ENCODE measurements around the gene POLR2M. TPM values are rescaled to one million over a fixed set of nuclear protein-coding genes. Genes with fewer than 3 reads are reported as not detected.

POLR2M gene
- total and polyA plus RNA-seq, 2 donors (not counting 1 experiment from before 2014, with no cell fraction given): 17.0 to 67.4 TPM

GRCh38 chr15:57746786-57747185, 40.3 kb downstream of the POLR2M start:
- DNase-seq: no peak
- Mint-ChIP-seq H3K27me3 (peaks cover 3% of the 10 kb centered on the region), H3K27ac (no peak overlapping the region), H3K4me3 (no peak overlapping the region), H3K4me1 (no peaks in the 10 kb centered on the region), H3K9me3 (ENCODE audit: insufficient read depth) (no peaks in the 10 kb centered on the region)
- H3K4me2 ChIP-seq (replicated peaks; ENCODE audit: low read depth, low read length, poor library complexity, severe bottlenecking): peak overlapping the region; percentile 33
- intact Hi-C loops (cut with micrococcal nuclease): no loop called here
- no peak for TF ChIP-seq EZH2 (IDR thresholded peaks at IDR 0.05; ENCODE audit: borderline replicate concordance, insufficient read depth, low read depth, low read length, poor library complexity, severe bottlenecking)
- TF ChIP-seq CTCF (IDR thresholded peaks at IDR 0.05): no peak
- POLR2A ChIA-PET: no interaction called here
- ATAC-seq (ENCODE audit: low read depth): no peak
- no peaks in the 10 kb centered on the region for H3K79me2 ChIP-seq (ENCODE audit: control insufficient read depth, insufficient read depth, low read length)
- 94% methylated on average over 4 of the region's 9 CpGs for WGBS (ENCODE audit: insufficient coverage)
- no peaks in the 10 kb centered on the region for H3K36me3 ChIP-seq (replicated peaks in 1 of 2; ENCODE audit: control extremely low read depth in 1 of 2, control insufficient read depth in 1 of 2, extremely low read depth in 1 of 2, insufficient read depth in 2 of 2, low read length in 1 of 2)
- no peak overlapping the region for H3K27ac ChIP-seq (ENCODE audit: low read length in 2 of 2)
- H3K27me3 ChIP-seq (replicated peaks in 1 of 4; ENCODE audit: control extremely low read depth in 1 of 4, control insufficient read depth in 3 of 4, insufficient read depth in 4 of 4, low read length in 3 of 4): peaks cover 0 to 4% (median 0%) of the 10 kb centered on the region in 4 experiments
- CTCF ChIA-PET: interaction anchor here (0.6 to 0.9 kb wide), 2 partner anchors 14 to 1098 kb away, joined by 3 read pairs; no protein-coding TSS in a partner anchor
- no peak overlapping the region for H2AFZ ChIP-seq (ENCODE audit: insufficient read depth, low read depth, low read length, poor library complexity, severe bottlenecking)
- no peak overlapping the region for H3K9ac ChIP-seq (ENCODE audit: low read length)
- no peak overlapping the region for H3K4me3 ChIP-seq (ENCODE audit: control extremely low read depth in 1 of 5, extremely low read depth in 1 of 5, insufficient read depth in 1 of 5, low read depth in 2 of 5, low read length in 4 of 5)
- H3K4me1 ChIP-seq (ENCODE audit: control insufficient read depth in 2 of 2, insufficient read depth in 2 of 2, low read length in 2 of 2): no peaks in the 10 kb centered on the region
- H3K9me3 ChIP-seq (ENCODE audit: control extremely low read depth in 1 of 3, control insufficient read depth in 2 of 3, insufficient read depth in 1 of 3, low read length in 2 of 3): no peaks in the 10 kb centered on the region
- H4K20me1 ChIP-seq (ENCODE audit: control insufficient read depth, insufficient read depth, low read length, poor library complexity, severe bottlenecking): no peaks in the 10 kb centered on the region

- intact Hi-C loops (cut with micrococcal nuclease): no loop called here
- Histone ChIP-seq H3K4me1 (ENCODE audit: control insufficient read depth in 2 of 2, insufficient read depth in 2 of 2, low read length in 2 of 2) (no peaks in the 10 kb centered on the region), H3K4me2 (replicated peaks; ENCODE audit: low read depth, low read length, poor library complexity, severe bottlenecking) (peak overlapping the region; percentile 33), H3K9ac (ENCODE audit: low read length) (no peak overlapping the region), H3K9me3 (ENCODE audit: control extremely low read depth in 1 of 3, control insufficient read depth in 2 of 3, insufficient read depth in 1 of 3, low read length in 2 of 3) (no peaks in the 10 kb centered on the region), H3K27me3 (replicated peaks in 1 of 4; ENCODE audit: control extremely low read depth in 1 of 4, control insufficient read depth in 3 of 4, insufficient read depth in 4 of 4, low read length in 3 of 4) (peaks cover 0 to 4% (median 0%) of the 10 kb centered on the region in 4 experiments), H3K36me3 (replicated peaks in 1 of 2; ENCODE audit: control extremely low read depth in 1 of 2, control insufficient read depth in 1 of 2, extremely low read depth in 1 of 2, insufficient read depth in 2 of 2, low read length in 1 of 2) (no peaks in the 10 kb centered on the region), H3K27ac (ENCODE audit: low read length in 2 of 2) (no peak overlapping the region), H4K20me1 (ENCODE audit: control insufficient read depth, insufficient read depth, low read length, poor library complexity, severe bottlenecking) (no peaks in the 10 kb centered on the region), H3K4me3 (ENCODE audit: control extremely low read depth in 1 of 5, extremely low read depth in 1 of 5, insufficient read depth in 1 of 5, low read depth in 2 of 5, low read length in 4 of 5) (no peak overlapping the region), H3K79me2 (ENCODE audit: control insufficient read depth, insufficient read depth, low read length) (no peaks in the 10 kb centered on the region), H2AFZ (ENCODE audit: insufficient read depth, low read depth, low read length, poor library complexity, severe bottlenecking) (no peak overlapping the region)
- ATAC-seq (ENCODE audit: low read depth) (no peak), DNase-seq (no peak)
- TF ChIP-seq EZH2 (IDR thresholded peaks at IDR 0.05; ENCODE audit: borderline replicate concordance, insufficient read depth, low read depth, low read length, poor library complexity, severe bottlenecking) (no peak), CTCF (IDR thresholded peaks at IDR 0.05) (no peak)
- Mint-ChIP-seq H3K9me3 (ENCODE audit: insufficient read depth) (no peaks in the 10 kb centered on the region), H3K4me1 (no peaks in the 10 kb centered on the region), H3K27me3 (peaks cover 3% of the 10 kb centered on the region), H3K4me3 (no peak overlapping the region), H3K27ac (no peak overlapping the region)
- 49% methylated on average over 5 of the region's 13 CpGs for WGBS (ENCODE audit: insufficient coverage)
- CTCF ChIA-PET: interaction anchor here (0.5 to 0.9 kb wide), 3 partner anchors 15 to 1097 kb away, joined by 3 to 4 read pairs (median 3); no protein-coding TSS in a partner anchor
- POLR2A ChIA-PET: no interaction called here
Observed at GRCh38 chr15:57747206-57747896, 40.8 kb downstream of the POLR2M start.

Measured in B cell (primary cell).